A549 (cell line): Measurements from ENCODE around the gene C20orf204. TPM values are rescaled to one million over a fixed set of nuclear protein-coding genes. Genes with fewer than 3 reads are reported as not detected.

ENCODE experiments used
- ATAC-seq, 2 experiments: fragments of 200-7000 bp in 1 of 2; fragments of >200 bp in 1 of 2; cut with Nextera tagmentation in 1 of 2; cut with Tn5 transposase in 1 of 2; 3 replicates each; pipeline versions ENCODE4 v1.8.0 to v1.9.1; 2018 to 2020; ENCODE audit warnings: mild to moderate bottlenecking in 1 of 2, moderate library complexity in 1 of 2
- CTCF ChIA-PET: fragments of 300-600 bp; sonication (Branson Sonifier 250); formaldehyde crosslinking; extraction: SDS; loops from one replicate; lab custom pipeline; 2021; ENCODE audit warnings: antibody characterized with exemption, inconsistent platforms; lab: Yijun Ruan, JAX
- POLR2A ChIA-PET: fragments of 350-600 bp; formaldehyde crosslinking; extraction: SDS; loops from one replicate; lab custom pipeline; 2021; ENCODE audit warnings: antibody characterized with exemption, inconsistent platforms; lab: Yijun Ruan, JAX
- DNase-seq, 2 experiments: peaks; one replicate each; pipeline versions ENCODE4 v3.0.0 to v3.0.0-alpha.2; 2011 to 2016; ENCODE audit warnings: low read depth in 1 of 2, low spot score in 1 of 2
- FAIRE-seq: peaks from 2 replicates; lab custom pipeline; 2011; peaks lifted over from hg19 to GRCh38; lab: Jason Lieb, UNC
- H3K27ac ChIP-seq, 2 experiments: fragments of >200 bp; sonication (Bioruptor Twin); formaldehyde crosslinking; 3 replicates each; pipeline ENCODE4 v1.5.1; 2016 to 2017
- H3K4me1 ChIP-seq: fragments of >200 bp; sonication (Bioruptor Twin); formaldehyde crosslinking; 3 replicates; pipeline ENCODE4 v1.6.1; 2016
- H3K4me2 ChIP-seq: fragments of >200 bp; sonication (Bioruptor Twin); formaldehyde crosslinking; 3 replicates; pipeline ENCODE4 v1.6.1; 2016
- H3K4me3 ChIP-seq: fragments of >200 bp; sonication (Bioruptor Twin); formaldehyde crosslinking; 3 replicates; pipeline ENCODE4 v1.5.1; 2016
- H3K9me3 ChIP-seq: fragments of >200 bp; sonication (Bioruptor Twin); formaldehyde crosslinking; 3 replicates; pipeline ENCODE4 v1.6.1; 2016
- CHD4 ChIP-seq: fragments of 200-600 bp; sonication (generic); IDR thresholded peaks from 2 replicates; pipeline ENCODE4 v1.6.1; 2016; ENCODE audit warnings: antibody characterized with exemption, mild to moderate bottlenecking, borderline replicate concordance
- ESRRA ChIP-seq: fragments of 150-350 bp; IDR thresholded peaks from 2 replicates; pipeline ENCODE4 v1.6.1; 2014; ENCODE audit warnings: mild to moderate bottlenecking, low read length, borderline replicate concordance
- FOSB ChIP-seq: fragments of 250-450 bp; sonication (Bioruptor Pico); IDR thresholded peaks from 2 replicates; pipeline ENCODE4 v1.5.0; 2020; ENCODE audit warnings: mild to moderate bottlenecking, moderate library complexity
- HEYL ChIP-seq: fragments of 250-450 bp; sonication (Bioruptor Pico); IDR thresholded peaks from 2 replicates; pipeline ENCODE4 v1.8.0; 2021; ENCODE audit warnings: mild to moderate bottlenecking, moderate library complexity
- MYC ChIP-seq: IDR thresholded peaks from 2 replicates; pipeline ENCODE4 v1.6.1; 2012; ENCODE audit warnings: mild to moderate bottlenecking, inconsistent platforms, low read length, improper control_type of control experiment, borderline replicate concordance
- NFE2L2 ChIP-seq: fragments of 150-350 bp; conservative IDR thresholded peaks from 2 replicates; pipeline ENCODE4 v1.6.1; 2014; ENCODE audit warnings: low read length
- POLR2A ChIP-seq: IDR thresholded peaks from 2 replicates; pipeline ENCODE4 v1.6.1; 2012; ENCODE audit warnings: mild to moderate bottlenecking, low read length
- RAD21 ChIP-seq, 2 experiments: fragments of >200 bp in 1 of 2; sonication (Bioruptor Twin) in 1 of 2; formaldehyde crosslinking in 1 of 2; IDR thresholded peaks in 1 of 2; conservative IDR thresholded peaks in 1 of 2; 2 replicates in 1 of 2; 3 replicates in 1 of 2; pipeline ENCODE4 v1.6.1; 2012 to 2018; ENCODE audit warnings: inconsistent platforms in 1 of 2
- ZNF302 ChIP-seq: fragments of 250-450 bp; sonication (Bioruptor Pico); IDR thresholded peaks from 2 replicates; pipeline ENCODE4 v1.9.0; 2021; ENCODE audit warnings: inconsistent platforms, mild to moderate bottlenecking, moderate library complexity
- ZSCAN20 ChIP-seq: fragments of 250-450 bp; sonication (Bioruptor Pico); IDR thresholded peaks from 2 replicates; pipeline ENCODE4 v1.8.0; 2022; ENCODE audit warnings: mild to moderate bottlenecking, moderate library complexity
- WGBS: methylation state at CpG from one replicate; pipeline ENCODE4 v1.1.6; 2017; ENCODE audit errors: missing lambda C conversion rate; 5-methylcytosine and 5-hydroxymethylcytosine counted together
- polyA plus RNA-seq, 4 experiments: library from polyadenylated mRNA; depleted of rRNA in 3 of 4; stranded (reverse); fragments of >200 nt; fragmentation: RNase III in 1 of 4; extraction: RNeasy Plus Mini Kit Qiagen cat#74134 plus additional on column Dnase treatment in 1 of 4; gene quantifications; 2 replicates in 3 of 4; 3 replicates in 1 of 4; pipeline ENCODE4 v1.2.3, GENCODE V29; 2011 to 2017
- TF ChIP-seq, protein P1 (sequence below): fragments of 250-450 bp; sonication (Bioruptor Pico); IDR thresholded peaks from 2 replicates; pipeline ENCODE4 v1.5.0; 2021; ENCODE audit warnings: mild to moderate bottlenecking, moderate library complexity, borderline replicate concordance
- TF ChIP-seq, protein P2 (sequence below): fragments of 150-350 bp; IDR thresholded peaks from 2 replicates; pipeline ENCODE4 v1.6.1; 2014; ENCODE audit warnings: low read depth, mild to moderate bottlenecking, low read length
- TF ChIP-seq, protein P3 (sequence below): fragments of 200-600 bp; sonication (generic); IDR thresholded peaks from 2 replicates; pipeline ENCODE4 v1.6.1; 2016; ENCODE audit warnings: antibody characterized with exemption, mild to moderate bottlenecking, moderate library complexity
- TF ChIP-seq, protein P4 (sequence below): fragments of >200 bp; sonication (Bioruptor Twin); formaldehyde crosslinking; IDR thresholded peaks from 3 replicates; pipeline ENCODE4 v1.5.1; 2016
- TF ChIP-seq, protein P5 (sequence below): IDR thresholded peaks from 2 replicates; pipeline ENCODE4 v1.6.1; 2012

C20orf204 gene
- polyA plus RNA-seq, 2 of the 4 experiments (the other 2 are of a cell fraction) = 0.21 to 0.59 TPM

DNA sequence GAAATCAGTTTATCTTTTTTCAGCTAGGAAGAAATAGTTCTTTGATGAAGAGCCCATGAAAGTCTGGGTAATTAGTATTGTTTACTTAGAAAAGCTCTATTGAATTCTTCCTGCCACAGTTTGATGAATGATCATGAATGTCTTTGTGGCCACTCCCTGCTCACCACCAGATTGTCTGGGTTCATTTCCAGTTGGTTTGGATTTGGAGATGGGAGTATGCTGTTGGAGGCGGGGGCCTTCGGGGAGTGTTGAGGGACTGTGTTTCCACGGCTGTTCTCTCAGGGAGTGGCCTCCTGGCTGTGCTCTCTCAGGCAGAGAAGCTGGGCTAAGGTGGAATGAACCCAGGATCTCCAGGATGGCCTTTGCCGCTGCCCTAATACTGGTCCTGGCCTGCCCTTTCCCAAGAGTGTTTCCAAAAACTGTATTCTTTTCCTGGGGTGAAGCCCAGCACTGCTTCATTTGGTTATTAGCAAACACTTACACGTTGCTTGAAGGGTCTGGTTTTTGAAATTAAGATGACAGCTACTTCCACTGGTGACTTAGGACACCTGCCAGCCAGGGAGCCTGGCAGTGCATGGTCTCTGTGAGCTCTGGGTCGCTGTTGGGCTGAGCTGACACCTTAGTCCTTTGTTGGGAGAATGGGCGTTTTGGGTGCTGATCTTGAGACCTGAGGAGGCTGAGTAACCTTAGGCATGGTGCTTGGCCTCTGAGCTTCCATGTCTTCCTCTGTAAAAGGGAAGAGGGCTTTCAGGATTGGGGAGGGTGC lies 31.8 kb upstream of the C20orf204 start:
- DNase-seq (no peak), ATAC-seq (no peak), FAIRE-seq (no peak)
- CTCF ChIA-PET = interaction anchor here (0.7 to 2.5 kb wide), 8 partner anchors 11 to 116 kb away, joined by 3 to 10 read pairs (median 4); partner anchors contain the start of gene PRPF6
- H3K4me3 ChIP-seq = no peak overlapping the region
- 90% methylated on average over 7 of the region's 7 CpGs for WGBS
- no peak overlapping the region for H3K4me2 ChIP-seq
- 0 out of 3 replicates have a peak, but pooled peaks cover 6% of the 10 kb centered on the region for H3K9me3 ChIP-seq
- TF ChIP-seq POLR2A (no peak), FOSB (no peak), MYC (no peak), ESRRA (no peak), RAD21 (conservative IDR thresholded peaks at IDR 0.05 in 1 of 2, IDR thresholded peaks at IDR 0.05 in 1 of 2) (no peak), NFE2L2 (no peak), CHD4 (no peak), ZNF302 (CRISPR knock-in tag) (no peak), HEYL (CRISPR knock-in tag) (no peak), ZSCAN20 (no peak)
- TF ChIP-seq, protein P1, sequence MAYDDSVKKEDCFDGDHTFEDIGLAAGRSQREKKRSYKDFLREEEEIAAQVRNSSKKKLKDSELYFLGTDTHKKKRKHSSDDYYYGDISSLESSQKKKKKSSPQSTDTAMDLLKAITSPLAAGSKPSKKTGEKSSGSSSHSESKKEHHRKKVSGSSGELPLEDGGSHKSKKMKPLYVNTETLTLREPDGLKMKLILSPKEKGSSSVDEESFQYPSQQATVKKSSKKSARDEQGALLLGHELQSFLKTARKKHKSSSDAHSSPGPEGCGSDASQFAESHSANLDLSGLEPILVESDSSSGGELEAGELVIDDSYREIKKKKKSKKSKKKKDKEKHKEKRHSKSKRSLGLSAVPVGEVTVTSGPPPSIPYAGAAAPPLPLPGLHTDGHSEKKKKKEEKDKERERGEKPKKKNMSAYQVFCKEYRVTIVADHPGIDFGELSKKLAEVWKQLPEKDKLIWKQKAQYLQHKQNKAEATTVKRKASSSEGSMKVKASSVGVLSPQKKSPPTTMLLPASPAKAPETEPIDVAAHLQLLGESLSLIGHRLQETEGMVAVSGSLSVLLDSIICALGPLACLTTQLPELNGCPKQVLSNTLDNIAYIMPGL (CRISPR knock-in tag) = no peak
- TF ChIP-seq, protein P2, sequence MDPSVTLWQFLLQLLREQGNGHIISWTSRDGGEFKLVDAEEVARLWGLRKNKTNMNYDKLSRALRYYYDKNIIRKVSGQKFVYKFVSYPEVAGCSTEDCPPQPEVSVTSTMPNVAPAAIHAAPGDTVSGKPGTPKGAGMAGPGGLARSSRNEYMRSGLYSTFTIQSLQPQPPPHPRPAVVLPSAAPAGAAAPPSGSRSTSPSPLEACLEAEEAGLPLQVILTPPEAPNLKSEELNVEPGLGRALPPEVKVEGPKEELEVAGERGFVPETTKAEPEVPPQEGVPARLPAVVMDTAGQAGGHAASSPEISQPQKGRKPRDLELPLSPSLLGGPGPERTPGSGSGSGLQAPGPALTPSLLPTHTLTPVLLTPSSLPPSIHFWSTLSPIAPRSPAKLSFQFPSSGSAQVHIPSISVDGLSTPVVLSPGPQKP = no peak
- TF ChIP-seq, protein P3, sequence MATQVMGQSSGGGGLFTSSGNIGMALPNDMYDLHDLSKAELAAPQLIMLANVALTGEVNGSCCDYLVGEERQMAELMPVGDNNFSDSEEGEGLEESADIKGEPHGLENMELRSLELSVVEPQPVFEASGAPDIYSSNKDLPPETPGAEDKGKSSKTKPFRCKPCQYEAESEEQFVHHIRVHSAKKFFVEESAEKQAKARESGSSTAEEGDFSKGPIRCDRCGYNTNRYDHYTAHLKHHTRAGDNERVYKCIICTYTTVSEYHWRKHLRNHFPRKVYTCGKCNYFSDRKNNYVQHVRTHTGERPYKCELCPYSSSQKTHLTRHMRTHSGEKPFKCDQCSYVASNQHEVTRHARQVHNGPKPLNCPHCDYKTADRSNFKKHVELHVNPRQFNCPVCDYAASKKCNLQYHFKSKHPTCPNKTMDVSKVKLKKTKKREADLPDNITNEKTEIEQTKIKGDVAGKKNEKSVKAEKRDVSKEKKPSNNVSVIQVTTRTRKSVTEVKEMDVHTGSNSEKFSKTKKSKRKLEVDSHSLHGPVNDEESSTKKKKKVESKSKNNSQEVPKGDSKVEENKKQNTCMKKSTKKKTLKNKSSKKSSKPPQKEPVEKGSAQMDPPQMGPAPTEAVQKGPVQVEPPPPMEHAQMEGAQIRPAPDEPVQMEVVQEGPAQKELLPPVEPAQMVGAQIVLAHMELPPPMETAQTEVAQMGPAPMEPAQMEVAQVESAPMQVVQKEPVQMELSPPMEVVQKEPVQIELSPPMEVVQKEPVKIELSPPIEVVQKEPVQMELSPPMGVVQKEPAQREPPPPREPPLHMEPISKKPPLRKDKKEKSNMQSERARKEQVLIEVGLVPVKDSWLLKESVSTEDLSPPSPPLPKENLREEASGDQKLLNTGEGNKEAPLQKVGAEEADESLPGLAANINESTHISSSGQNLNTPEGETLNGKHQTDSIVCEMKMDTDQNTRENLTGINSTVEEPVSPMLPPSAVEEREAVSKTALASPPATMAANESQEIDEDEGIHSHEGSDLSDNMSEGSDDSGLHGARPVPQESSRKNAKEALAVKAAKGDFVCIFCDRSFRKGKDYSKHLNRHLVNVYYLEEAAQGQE = no peak
- TF ChIP-seq, protein P4, sequence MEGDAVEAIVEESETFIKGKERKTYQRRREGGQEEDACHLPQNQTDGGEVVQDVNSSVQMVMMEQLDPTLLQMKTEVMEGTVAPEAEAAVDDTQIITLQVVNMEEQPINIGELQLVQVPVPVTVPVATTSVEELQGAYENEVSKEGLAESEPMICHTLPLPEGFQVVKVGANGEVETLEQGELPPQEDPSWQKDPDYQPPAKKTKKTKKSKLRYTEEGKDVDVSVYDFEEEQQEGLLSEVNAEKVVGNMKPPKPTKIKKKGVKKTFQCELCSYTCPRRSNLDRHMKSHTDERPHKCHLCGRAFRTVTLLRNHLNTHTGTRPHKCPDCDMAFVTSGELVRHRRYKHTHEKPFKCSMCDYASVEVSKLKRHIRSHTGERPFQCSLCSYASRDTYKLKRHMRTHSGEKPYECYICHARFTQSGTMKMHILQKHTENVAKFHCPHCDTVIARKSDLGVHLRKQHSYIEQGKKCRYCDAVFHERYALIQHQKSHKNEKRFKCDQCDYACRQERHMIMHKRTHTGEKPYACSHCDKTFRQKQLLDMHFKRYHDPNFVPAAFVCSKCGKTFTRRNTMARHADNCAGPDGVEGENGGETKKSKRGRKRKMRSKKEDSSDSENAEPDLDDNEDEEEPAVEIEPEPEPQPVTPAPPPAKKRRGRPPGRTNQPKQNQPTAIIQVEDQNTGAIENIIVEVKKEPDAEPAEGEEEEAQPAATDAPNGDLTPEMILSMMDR = no peak
- TF ChIP-seq, protein P5, sequence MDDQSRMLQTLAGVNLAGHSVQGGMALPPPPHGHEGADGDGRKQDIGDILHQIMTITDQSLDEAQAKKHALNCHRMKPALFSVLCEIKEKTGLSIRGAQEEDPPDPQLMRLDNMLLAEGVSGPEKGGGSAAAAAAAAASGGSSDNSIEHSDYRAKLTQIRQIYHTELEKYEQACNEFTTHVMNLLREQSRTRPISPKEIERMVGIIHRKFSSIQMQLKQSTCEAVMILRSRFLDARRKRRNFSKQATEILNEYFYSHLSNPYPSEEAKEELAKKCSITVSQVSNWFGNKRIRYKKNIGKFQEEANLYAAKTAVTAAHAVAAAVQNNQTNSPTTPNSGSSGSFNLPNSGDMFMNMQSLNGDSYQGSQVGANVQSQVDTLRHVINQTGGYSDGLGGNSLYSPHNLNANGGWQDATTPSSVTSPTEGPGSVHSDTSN = no peak
- no peaks in the 10 kb centered on the region for H3K4me1 ChIP-seq
- H3K27ac ChIP-seq = no peak overlapping the region
- POLR2A ChIA-PET = no interaction called here
